Measurements from ENCODE around the gene DCTPP1.

DNA sequence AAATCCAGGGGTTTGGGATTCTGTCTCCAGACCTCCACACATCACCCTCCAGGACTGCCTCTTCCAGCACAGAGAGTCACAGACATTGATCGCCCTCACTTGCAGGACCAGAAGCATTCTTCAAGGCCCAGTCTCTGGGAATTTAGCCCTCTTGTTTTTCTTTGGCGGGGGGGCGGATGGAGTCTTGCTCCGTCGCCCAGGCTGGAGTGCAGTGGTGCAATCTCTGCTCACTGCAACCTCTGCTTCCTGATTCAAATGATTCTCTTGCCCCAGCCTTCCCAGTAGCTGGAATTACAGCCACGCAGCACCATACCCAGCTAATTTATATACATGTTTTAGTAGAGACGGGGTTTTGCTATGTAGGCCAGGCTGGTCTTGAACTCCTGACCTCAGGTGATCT lies 34.2 kb upstream of the DCTPP1 start:
- no peak for TF ChIP-seq POLR2A (IDR thresholded peaks at IDR 0.05; ENCODE audit: low read depth, low read length)
- TF ChIP-seq SPI1 (IDR thresholded peaks at IDR 0.05; ENCODE audit: low read depth, low read length): no peak
- TF ChIP-seq TAF1 (IDR thresholded peaks at IDR 0.05; ENCODE audit: low read depth, low read length): no peak
